HEK293T (cell line): ENCODE data around the gene MYCBPAP.

ENCODE experiments used
- FOXM1 ChIP-seq: fragments of 450-650 bp; IDR thresholded peaks from 2 replicates; pipeline ENCODE4 v1.6.1; 2017; ENCODE audit warnings: mild to moderate bottlenecking, borderline replicate concordance
- SP1 ChIP-seq: fragments of 450-650 bp; IDR thresholded peaks from 2 replicates; pipeline ENCODE4 v1.6.1; 2017
- SUZ12 ChIP-seq: fragments of 450-650 bp; IDR thresholded peaks from 2 replicates; pipeline ENCODE4 v1.6.1; 2016; ENCODE audit warnings: mild to moderate bottlenecking

DNA sequence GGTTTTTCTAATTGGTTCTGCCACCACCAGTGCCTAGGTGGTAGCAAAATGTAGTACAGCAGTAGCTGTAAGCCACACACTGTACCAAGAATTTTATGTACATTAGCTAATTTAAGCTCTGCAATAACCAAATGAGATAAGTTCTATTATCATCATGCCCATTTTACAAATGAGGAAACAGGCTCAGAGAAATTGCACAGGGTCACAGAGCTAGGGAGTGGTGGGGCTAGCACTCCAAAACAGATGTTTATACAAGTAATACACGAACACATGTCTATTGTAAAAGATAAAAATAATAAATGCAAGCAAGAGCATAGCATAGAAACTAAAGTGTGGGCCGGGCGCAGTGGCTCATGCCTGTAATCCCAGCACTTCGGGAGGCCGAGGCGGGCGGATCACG is 16.0 kb upstream of the MYCBPAP start:
- TF ChIP-seq SUZ12: no peak
- TF ChIP-seq SP1: no peak
- TF ChIP-seq FOXM1: no peak
